ENCODE results near the gene PPP1R13B.

PPP1R13B gene

DNA sequence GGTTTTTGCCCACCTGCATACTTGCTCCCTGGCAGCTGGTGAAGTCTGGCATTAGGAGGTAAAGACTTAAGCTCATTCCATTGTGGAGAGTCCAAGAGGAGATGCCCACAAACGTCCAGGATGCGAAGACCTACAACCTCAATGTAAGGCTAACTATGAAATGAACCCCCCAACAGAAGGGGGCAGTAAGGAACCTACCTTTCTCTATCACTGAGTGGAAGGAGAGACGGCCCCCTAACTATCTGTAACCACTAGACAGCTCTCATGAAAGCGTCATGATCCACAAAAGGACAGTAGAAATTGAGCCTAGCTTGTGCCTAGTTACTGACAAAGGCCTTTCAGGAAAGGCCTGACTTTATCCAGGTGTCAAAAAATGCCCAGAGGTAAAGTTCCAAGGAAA, 76.5 kb downstream of the PPP1R13B start:
- no peak for FAIRE-seq

- FAIRE-seq, result no peak
Observed at GRCh38 chr14:103770500-103770899, 76.9 kb downstream of the PPP1R13B start.

GRCh38 chr14:103767336-103767894, 80.0 kb downstream of the PPP1R13B start:
- no peak for FAIRE-seq

GRCh38 chr14:103765526-103765925, 81.8 kb downstream of the PPP1R13B start:
- FAIRE-seq, result no peak

DNA sequence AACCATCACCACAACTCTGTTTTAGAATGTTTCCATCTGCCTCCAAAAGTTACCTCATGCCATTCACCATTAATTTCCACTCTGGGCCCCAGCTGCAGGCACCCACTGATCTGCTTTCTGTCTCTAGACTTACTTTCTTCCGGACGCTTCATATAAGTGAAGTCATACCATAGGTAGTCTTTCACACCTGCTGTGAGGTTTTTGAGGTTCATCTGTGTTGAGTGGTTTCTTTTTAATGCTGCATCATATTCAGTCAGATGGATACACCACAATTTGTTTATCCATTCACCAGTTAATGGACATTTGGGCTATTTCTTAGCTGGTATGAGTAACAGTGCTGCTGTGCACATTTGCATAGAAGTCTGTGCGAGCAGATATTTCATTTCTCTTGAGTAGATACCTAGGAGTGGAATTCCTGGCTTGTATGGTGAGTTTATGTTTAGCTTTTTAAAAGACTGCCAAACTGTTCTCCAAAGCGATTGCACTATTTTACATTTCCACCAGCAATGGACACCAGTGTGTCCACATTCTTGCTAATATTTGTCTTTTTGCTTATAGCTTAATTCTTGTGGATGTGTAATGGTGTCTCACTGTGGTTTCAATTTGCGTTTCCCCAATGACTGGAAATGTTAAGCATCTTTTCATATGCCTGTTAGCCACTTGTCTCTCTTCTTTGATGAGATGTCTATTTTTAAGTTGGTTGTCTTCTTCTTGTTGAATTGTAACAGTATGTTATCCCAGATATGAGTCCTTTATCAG, 83.5 kb downstream of the PPP1R13B start:
- no peak for FAIRE-seq

GRCh38 chr14:103762541-103762940, 84.8 kb downstream of the PPP1R13B start:
- FAIRE-seq, result no peak

DNA sequence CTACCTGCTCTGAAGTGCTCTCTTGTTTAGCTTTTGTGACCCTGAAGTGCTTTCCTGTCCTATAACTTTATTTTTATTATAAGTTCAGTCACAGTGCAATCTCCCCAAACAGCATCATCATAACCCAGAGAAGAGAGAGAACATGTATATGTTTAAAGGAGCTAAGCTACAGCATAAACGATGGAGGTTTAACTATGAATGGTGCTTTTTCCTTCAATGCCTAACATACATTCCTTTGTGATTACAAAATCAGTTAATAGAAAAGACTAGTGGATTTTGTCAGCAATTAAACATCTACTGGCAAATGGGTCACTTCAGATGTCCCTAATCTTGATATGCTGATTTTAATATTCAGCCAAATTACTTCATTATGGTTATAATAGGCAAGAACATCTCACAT, 85.3 kb downstream of the PPP1R13B start:
- FAIRE-seq, result no peak

DNA sequence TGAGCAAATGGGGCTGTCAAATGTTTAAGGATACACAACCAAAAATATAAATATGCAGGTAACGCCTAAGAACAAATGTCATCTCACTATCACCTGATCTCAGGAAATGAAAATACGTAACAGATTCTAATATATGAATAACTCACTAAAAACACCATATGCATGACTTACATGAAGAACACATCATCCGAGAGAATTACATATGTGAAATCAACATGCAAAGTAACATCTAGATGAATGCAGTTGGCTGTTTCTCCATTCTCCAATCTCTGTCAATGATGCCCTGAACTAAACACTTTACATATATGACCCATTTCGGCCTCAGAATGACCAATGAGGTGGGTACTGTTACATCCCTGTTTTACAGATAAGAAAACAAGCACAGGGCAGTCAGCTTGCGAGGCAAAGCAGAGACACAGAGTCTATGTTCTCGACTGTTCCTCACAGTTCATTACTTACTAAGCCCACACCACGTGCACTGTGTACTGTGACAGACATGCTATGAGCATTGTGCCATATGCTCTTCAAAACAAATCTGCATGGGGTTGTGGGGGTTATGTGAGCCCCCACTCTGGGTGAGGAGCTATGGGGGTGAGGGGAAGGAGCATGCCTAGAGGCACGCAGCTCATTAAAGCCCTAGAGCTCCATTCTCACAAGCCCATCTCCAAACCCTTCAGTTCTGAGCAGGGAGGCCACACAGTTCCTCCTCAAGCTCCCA, 89.2 kb downstream of the PPP1R13B start:
- no peak for FAIRE-seq

- no peak for FAIRE-seq
Observed at GRCh38 chr14:103755060-103755459, 92.3 kb downstream of the PPP1R13B start.

DNA sequence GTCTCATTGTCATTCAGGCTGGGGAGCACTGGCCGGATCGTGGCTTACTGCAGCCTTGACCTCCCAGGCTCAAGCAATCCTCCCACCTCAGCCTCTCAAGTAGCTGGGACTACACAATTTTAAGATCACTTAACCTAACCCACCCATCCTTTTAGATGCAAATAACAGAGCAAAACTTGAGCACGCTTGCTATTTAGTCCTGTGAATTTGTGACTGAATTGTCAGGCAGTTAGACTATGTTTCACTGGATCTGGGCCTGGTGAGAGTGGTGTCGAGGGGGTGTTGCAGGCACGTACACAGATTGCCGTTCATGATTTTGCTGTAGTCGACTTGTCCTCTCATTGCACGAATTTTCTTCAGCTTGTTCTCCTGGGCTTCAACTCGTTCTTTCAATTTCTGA, 93.6 kb downstream of the PPP1R13B start:
- no peak for FAIRE-seq

DNA sequence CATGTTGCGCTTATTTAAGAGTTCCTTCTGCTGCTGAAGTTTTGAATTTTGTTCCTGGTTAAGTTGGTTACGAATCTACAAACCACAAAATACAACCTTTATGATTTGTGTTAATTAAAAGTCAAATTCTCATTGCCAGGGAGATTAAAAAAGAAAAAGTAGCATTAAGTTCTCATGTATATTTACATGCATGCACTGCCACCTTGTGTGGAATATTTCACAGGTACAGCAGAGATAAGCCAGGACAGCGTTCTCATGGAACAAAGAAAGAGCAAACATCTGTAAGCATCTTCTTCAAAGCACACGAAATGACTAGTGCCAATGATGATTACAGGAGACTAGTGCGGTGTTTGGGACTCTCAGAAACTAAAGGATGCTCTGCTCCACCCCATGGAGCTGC, 97.5 kb downstream of the PPP1R13B start:
- no peak for FAIRE-seq

- no peak for FAIRE-seq
Observed at GRCh38 chr14:103749452-103749851, 97.9 kb downstream of the PPP1R13B start.

DNA sequence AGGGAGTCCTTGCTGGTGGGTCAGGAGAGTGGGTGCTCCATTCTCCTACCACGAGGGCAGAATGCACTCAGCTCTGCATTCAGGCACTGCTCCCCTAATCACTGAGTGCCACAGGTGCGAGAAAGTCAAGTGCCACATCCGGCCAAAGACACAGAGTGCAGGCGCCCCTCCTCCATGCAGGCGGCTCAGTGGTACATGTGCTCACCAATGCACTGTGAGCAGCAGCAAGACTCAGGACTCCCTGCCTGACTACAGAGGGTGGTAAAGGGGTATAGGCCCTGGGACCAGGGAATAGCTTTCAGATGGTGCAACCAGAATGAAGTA, 98.9 kb downstream of the PPP1R13B start:
- FAIRE-seq, result no peak

DNA sequence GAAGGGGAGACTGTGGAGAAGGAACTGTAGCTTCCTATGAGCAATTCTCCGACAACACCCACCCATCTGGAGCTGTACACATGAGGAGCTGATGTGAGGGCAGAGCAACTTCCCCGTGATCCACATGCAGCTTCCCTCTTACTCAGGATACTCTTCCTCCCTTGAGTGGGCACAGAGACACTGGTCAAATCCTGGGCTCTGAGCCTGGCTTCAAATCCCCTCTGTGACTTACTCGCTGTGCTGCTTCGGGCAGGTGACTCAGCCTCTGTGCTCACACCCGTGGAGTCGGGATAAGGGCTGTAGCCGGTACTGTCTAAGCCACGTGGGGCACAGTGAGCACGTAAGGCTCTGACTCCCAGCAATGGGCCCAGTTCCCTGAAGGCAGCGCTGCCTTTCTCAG, 100.7 kb downstream of the PPP1R13B start:
- FAIRE-seq, result no peak

DNA sequence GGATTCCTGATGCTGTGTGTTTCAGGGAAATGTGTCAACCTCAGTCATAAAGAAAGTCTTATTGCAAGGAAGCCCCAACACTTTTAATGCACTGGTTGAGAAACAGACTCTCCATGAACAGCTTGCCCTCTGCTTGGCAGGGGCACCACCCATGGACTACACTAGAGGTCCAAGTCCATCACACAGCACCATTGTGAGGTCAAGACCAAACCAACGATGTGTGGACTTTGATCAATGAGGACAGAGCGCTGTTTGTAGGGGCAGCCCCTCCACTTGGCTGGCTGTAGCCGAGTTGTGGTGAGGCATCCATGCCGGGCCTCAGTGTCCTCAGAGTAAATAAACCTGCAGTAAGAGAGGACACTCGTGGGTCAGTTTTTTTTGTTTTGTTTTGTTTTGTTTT, 102.0 kb downstream of the PPP1R13B start:
- no peak for FAIRE-seq

- FAIRE-seq, result no peak
Observed at GRCh38 chr14:103744621-103745395, 102.6 kb downstream of the PPP1R13B start.

DNA sequence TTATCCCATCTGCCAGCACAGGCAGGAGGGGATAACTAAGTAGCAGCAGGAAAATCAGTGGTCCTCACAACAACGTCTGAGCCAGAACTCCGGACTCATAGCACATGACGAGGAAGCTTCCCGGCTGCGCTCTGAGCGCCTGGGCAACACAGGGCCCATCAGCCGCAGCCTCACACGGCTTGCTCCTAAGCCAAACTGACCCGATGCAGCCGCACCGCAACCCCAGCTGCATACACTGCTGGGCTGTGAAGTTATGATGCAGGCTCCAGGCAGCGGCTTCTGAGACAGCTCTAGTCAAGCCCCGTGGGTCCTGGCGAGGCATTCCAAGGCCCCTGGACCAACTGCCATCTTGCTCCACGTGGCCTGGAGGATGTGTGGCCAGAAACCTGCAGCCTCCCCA, 103.7 kb downstream of the PPP1R13B start:
- no peak for FAIRE-seq

DNA sequence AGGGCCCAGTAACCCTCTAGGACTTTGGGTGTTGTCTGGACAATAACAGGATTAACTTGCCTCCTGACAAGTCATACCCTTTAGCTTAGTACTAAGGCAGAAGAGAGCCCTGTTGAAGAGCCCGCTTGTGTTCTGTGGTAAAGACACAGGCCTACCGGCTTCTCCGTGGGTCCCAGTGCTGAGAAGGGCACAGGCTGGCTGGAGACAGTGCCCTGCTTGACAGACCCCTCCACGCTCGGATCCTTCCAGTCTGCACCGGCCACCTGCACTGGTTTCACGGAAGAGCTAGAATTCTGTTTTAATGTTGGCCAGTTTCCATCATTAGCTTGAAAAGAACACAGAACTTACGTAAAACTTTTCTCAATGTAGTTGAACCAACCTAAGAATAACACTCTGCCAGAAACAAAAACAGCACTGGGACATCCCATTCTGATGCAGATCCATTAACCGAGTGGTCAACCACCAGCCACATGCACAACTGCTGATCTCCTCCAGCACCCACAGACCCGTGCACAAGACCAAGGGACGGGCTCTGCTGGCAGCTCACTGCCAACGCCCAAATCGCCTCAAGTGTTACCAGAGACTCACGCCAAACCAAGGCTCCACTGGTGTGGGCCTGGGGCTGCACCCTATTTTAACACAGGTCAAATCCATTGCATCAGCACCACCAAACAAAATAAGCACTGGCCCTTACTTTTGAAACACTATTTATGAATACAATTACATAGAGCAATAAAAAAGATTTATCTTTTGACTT, 104.7 kb downstream of the PPP1R13B start:
- no peak for FAIRE-seq

- FAIRE-seq, result no peak
Observed at GRCh38 chr14:103741876-103742275, 105.5 kb downstream of the PPP1R13B start.

DNA sequence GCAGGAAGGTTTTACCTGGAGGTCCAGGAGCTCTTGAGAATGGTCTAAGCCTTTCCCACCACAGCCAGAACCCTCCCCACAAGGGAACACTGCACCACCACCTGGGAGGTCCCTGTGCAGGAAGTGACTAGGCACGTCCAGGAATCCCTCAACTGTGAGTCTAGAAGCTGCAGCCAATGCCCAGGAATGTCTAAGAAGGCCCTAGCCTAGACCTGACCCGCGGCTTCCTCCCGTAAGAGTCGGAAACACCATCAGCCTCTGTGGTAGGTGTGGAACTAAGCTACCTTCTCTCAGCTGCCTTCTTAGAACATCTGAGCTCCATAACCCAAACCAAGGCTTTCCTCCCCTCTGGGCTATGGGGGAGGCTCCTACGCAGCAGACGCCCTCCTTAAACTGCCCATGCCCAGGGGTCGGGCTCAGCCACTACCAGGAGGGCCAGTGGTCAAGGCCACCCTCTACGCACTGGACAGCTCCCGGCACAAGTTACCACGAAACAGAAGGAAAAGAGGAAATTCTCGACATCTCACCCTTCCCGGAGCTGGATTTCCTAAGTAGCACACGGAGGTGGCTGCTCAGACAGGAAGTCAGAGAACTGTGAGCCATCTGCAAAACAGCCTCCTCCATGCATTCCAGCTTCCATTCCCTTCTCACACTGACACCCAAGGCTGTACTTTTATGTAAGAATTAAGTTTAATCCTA, 106.2 kb downstream of the PPP1R13B start:
- FAIRE-seq, result no peak

DNA sequence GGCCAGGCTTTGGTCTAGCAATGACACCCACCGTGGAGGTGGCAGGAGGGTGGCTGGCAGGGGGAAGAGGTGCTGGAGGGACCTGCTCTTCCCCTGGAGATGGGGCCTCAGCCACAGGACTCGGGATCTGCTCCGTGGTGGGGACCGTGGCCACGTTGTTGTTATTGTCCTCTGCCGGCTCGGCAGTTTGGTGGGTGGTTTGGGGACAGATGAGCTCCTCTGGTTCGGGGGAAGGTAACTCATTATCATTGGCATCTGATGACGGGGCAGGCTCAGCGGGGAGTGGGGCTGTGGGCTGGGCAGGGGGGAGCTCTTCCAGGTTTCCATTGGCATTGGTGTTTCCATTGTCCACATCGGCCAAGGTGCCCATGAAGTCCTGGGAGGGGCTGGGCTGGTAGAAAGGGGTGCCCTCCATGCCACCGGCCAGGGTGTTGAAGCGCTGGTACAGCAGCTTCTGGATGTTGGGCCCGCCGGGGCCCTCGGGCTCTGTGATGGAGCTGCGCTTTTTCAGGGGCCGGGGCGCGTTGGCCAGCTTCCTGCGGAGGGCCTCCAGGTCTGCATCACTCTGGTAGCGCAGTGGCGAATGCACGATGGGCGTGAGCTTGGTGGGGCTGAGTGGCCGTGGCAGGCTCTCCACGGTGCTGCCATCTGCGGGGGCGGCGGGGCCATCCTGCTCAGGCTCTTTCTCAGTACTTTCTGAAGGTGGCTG, 107.4 kb downstream of the PPP1R13B start:
- no peak for FAIRE-seq

GRCh38 chr14:103739466-103739792, 107.9 kb downstream of the PPP1R13B start:
- no peak for FAIRE-seq

All from colon (tissue), 2 donors.